Osteocyte (in vitro differentiated cells): ENCODE measurements around the gene ALAS1. TPM values are rescaled to one million over a fixed set of nuclear protein-coding genes. Genes with fewer than 3 reads are reported as not detected.
A peak's percentile ranks its signal among the peaks of the same experiment; 100 is the strongest.

Experiments
- DNase-seq: peaks from one replicate; pipeline ENCODE4 v3.0.0; 2021; ENCODE audit warnings: mixed read lengths; ENCODE audit not compliant: unreplicated experiment; ENCODE audit errors: extremely low spot score
- H3K27ac Mint-ChIP-seq: one replicate; pipeline ENCODE4 v1.8.0; 2021; ENCODE audit warnings: mild to moderate bottlenecking, mixed read lengths; ENCODE audit not compliant: unreplicated experiment
- H3K27me3 Mint-ChIP-seq: one replicate; pipeline ENCODE4 v1.8.0; 2021; ENCODE audit warnings: mixed read lengths; ENCODE audit not compliant: unreplicated experiment
- H3K36me3 Mint-ChIP-seq: one replicate; pipeline ENCODE4 v1.8.0; 2021; ENCODE audit warnings: mixed read lengths; ENCODE audit not compliant: unreplicated experiment
- H3K4me1 Mint-ChIP-seq: one replicate; pipeline ENCODE4 v1.8.0; 2021; ENCODE audit warnings: mixed read lengths; ENCODE audit not compliant: unreplicated experiment
- H3K4me3 Mint-ChIP-seq: one replicate; pipeline ENCODE4 v1.8.0; 2021; ENCODE audit warnings: mild to moderate bottlenecking, moderate library complexity, mixed read lengths; ENCODE audit not compliant: unreplicated experiment
- H3K9me3 Mint-ChIP-seq: one replicate; pipeline ENCODE4 v1.8.0; 2021; ENCODE audit warnings: mixed read lengths; ENCODE audit not compliant: unreplicated experiment
- CTCF ChIP-seq: fragments of 200-600 bp; sonication (generic); IDR thresholded peaks from 2 replicates; pipeline ENCODE4 v1.5.0; 2021; ENCODE audit warnings: antibody characterized with exemption, mild to moderate bottlenecking, moderate library complexity
- total RNA-seq: library from RNA; stranded (reverse); gene quantifications from 2 replicates; pipeline ENCODE4 v1.2.1, GENCODE V29; 2021

ALAS1 gene
- total RNA-seq, 1 donor from 2014 or later = 36.2 TPM

- H3K9me3 Mint-ChIP-seq = no peaks in the 10 kb centered on the region
- no peak for DNase-seq
- TF ChIP-seq CTCF = no peak
- peaks cover 10% of the 10 kb centered on the region for H3K4me1 Mint-ChIP-seq
- H3K36me3 Mint-ChIP-seq = peaks cover 64% of the 10 kb centered on the region
- H3K27me3 Mint-ChIP-seq = no peaks in the 10 kb centered on the region
- no peak overlapping the region for H3K27ac Mint-ChIP-seq
- H3K4me3 Mint-ChIP-seq = no peak overlapping the region
Measured at GRCh38 chr3:52213005-52213404, 15.0 kb downstream of the ALAS1 start.

GRCh38 chr3:52213901-52214300 lies 15.9 kb downstream of the ALAS1 start:
- no peak overlapping the region for H3K27ac Mint-ChIP-seq
- no peaks in the 10 kb centered on the region for H3K9me3 Mint-ChIP-seq
- H3K4me1 Mint-ChIP-seq = peaks cover 10% of the 10 kb centered on the region
- peaks cover 57% of the 10 kb centered on the region for H3K36me3 Mint-ChIP-seq
- no peak overlapping the region for H3K4me3 Mint-ChIP-seq
- no peak for DNase-seq
- no peak for TF ChIP-seq CTCF
- H3K27me3 Mint-ChIP-seq = no peaks in the 10 kb centered on the region

- peaks cover 10% of the 10 kb centered on the region for H3K4me1 Mint-ChIP-seq
- TF ChIP-seq CTCF = no peak
- DNase-seq = no peak
- H3K27ac Mint-ChIP-seq = no peak overlapping the region
- peaks cover 45% of the 10 kb centered on the region for H3K36me3 Mint-ChIP-seq
- no peaks in the 10 kb centered on the region for H3K9me3 Mint-ChIP-seq
- H3K4me3 Mint-ChIP-seq = no peak overlapping the region
- H3K27me3 Mint-ChIP-seq = no peaks in the 10 kb centered on the region
Measured at GRCh38 chr3:52215351-52215750, 17.4 kb downstream of the ALAS1 start.

GRCh38 chr3:52216585-52217408 lies 18.8 kb downstream of the ALAS1 start:
- H3K27me3 Mint-ChIP-seq = no peaks in the 10 kb centered on the region
- TF ChIP-seq CTCF = no peak
- peaks cover 34% of the 10 kb centered on the region for H3K36me3 Mint-ChIP-seq
- no peak overlapping the region for H3K4me3 Mint-ChIP-seq
- peaks cover 11% of the 10 kb centered on the region for H3K4me1 Mint-ChIP-seq
- no peaks in the 10 kb centered on the region for H3K9me3 Mint-ChIP-seq
- DNase-seq = no peak
- H3K27ac Mint-ChIP-seq = peak overlapping the region; percentile 28

- H3K27ac Mint-ChIP-seq = peak overlapping the region; percentile 28
- H3K27me3 Mint-ChIP-seq = no peaks in the 10 kb centered on the region
- H3K36me3 Mint-ChIP-seq = peaks cover 28% of the 10 kb centered on the region
- H3K4me1 Mint-ChIP-seq = peaks cover 11% of the 10 kb centered on the region
- DNase-seq = no peak
- no peaks in the 10 kb centered on the region for H3K9me3 Mint-ChIP-seq
- no peak for TF ChIP-seq CTCF
- H3K4me3 Mint-ChIP-seq = no peak overlapping the region
Measured at GRCh38 chr3:52217409-52217805, 19.4 kb downstream of the ALAS1 start.
